DMS114 treated with DMSO at 0.1 percent for 48 hours (cell line): ENCODE data around the gene ITPR3.
A peak's percentile ranks its signal among the peaks of the same experiment; 100 is the strongest.

ENCODE experiments used
- DNase-seq: peaks from one replicate; lab custom pipeline; 2025; ENCODE audit not compliant: unreplicated experiment; lab: John Stamatoyannopoulos, UW

The ITPR3 gene

DNA sequence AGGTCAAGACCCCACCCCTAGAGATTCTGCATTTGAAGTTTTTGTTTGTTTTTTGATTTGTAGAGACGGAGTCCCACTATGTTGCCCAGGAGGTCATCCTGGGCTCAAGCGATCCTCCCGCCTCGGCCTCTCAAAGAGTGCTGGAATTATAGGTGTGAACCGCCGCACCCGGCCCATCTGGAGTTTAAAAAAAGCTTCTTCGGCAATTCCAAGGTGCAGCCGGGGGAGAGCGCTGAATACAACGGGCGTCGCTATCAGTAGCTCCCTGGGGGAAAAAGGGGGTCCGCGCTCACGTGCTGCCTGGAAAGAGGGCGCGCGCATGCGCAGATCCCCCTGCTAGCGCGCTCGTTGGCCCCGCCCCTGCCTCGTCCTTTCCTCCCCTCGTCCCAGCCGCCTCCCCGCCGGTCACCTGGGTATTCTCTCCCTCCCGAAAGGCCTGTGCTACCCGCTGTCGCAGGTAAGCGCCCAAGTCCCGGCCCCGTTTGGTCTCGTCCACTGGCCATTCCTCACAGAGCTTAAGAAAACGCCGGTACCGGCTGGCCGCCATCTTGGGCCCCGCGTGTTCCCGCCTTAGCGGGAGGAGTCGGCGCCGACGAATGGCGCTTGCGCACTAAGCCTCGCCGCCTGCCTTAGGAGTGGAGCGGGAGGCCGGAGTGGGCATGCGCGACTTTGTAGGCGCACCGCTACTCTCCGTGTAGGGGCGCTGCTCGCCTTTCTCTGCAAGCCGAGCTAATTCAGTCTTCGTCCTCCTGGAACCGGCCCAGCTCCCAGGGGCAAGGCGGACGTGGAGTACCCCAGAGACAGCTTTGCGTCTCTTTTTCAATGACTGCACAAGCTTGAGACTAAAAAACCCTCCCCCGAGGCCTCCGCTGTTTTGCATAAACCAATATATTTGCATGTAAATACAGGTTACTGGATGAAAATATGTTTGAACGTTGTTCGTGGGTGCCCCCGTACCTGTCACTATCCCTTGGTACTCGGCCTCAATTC, 90.3 kb downstream of the ITPR3 start, which contains the start of gene UQCC2:
TSS of gene UQCC2 (minus strand) at position 561 of the 990 bp plus-strand sequence. CDS start at position 547, 14 bp downstream.
- DNase-seq = peak; percentile 96

DNA sequence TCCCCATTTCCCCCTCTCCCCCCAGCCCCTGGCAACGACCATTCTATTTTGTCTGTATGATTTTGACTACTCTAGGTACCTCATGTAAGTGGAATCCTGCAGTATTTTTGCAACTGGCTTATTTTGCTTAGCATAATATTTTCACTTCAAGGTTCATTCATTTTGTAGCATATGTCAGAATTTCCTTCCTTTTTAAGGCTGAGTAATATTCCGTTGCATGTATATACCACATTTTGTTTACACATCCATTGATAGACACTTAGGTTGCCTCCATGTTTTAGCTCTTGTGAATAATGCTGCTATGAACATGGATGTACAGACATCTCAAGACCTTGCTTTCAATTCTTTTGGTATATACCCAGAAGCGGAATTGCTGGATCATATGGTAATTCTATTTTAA, 91.8 kb downstream of the ITPR3 start:
- DNase-seq = no peak

DNA sequence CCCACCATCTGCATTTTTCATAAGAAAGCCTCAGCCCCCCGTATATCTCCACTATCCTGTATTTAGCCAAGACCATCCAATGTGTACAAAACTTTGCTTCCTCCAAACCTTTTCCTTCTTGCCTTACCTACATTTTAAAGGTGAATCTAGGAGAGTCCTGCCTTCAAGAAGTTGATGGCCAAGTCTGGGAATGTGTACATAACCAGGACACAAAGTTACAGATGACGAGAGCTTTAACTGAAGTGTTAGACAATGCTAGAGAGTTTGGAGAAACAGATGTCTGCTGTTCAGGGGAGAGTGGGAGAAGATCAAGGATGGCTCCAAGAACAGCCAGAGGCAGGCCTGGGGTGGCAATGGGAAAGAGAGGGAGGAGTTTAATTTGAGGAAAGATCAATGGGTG, 92.7 kb downstream of the ITPR3 start:
- no peak for DNase-seq

DNA sequence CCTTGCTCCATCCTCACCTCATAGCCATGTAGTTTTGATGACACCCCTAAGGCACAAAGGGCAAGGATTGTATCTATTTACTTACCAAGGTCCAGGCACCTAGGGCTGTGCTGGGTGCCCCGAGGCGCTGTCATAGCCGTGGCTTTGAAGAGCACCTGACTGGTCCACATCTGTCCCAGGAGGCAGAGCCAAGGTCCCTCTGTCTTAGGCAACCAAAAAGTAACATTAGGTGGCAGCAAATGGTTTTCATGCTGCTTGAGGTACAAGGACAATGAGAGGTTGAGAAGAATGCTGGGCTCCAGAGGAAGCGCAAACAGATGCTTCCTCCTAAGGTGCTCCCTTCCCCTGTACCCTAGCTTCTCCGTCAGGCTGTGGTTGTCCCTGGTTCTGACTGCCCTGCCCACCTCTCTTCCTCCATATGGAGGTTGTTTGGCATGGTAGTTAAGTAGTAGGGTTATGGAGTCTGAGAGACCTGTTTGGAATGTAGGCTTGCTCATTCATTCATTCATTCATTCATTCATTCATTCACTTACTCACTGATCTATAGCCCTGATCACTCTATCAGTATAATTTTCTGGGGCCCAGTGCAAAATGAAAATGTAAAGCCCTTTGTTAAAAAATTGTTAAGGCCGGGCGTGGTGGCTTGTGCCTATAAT, 93.4 kb downstream of the ITPR3 start:
- DNase-seq = no peak

DNA sequence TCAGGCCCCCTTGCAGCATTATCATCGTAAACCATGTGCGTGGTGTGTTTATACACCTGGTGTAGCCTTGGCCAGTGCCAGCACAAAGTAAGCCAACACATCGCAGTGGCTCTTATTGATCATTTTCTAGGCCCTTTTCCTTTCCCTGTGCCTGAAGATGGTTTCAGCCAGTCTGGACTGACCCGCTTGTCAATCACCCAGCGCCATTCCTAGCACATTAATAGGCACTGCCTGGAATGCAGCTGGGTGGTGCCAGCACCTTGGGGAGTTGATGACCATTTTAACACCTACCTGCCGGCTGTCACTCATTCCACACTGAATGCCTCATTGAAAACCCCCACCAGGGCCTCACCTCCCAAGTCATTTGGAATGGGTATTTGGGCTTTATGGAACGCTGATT, 95.3 kb downstream of the ITPR3 start:
- no peak for DNase-seq

DNA sequence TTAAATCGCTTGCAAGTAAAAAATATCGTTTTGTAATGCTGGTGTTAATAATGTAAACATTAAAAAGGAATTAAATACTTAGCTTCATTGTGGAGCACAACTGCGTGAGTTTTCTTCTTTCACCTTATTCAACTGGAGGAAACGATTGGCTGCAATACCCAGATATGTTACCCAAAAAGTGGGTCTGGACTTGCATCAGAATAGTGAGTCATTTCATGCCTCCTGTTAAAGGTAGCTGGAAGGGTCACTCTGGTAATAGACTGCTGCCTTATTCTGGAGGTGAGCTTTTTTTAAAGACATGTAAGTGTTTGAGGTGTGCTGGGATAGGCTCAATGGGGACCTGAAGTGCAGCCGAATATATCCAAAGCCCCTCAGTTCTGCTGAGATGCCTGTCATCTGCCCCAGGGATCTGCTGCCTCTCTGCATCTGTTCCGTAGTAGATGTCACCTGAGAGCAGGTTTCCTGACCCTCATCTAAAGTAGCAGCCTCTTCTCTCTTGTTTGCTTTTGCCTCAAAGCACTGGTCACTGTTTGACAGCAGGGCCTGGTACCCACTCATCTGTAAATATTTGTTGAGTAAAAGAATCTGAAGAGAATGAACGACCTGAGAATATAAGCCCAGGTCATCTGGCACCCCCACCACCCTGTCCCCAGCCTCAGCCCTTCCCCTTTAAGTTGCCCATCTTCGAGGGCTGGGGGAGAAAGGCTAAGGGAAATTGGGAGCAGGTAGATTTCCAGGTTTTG, 95.9 kb downstream of the ITPR3 start:
- no peak for DNase-seq

DNA sequence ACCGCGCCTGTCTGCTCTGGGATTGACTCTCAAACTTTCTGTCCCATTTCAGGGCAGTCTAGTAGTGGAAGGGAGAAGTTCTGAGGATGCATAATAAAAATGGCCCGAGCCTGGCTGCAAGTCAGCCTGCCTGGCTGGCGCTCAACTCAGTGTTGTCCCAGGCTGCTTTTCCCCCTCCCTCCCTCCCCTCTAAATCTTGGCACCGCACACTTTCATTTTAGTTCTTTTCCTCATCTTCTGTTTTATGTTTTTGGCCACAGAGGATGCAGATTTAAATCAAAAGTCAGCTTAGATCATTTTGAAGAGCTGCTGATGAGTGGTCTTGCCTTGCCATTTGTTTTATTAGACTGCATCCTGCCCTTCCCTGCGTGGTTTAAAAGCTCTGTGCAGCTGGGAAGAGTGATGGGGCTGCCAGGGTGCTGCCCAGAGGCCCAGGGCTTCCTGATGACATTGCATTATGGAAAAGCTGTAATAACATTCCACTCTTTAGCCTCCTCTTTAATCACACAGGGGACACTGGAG, 96.9 kb downstream of the ITPR3 start:
- DNase-seq = no peak

DNA sequence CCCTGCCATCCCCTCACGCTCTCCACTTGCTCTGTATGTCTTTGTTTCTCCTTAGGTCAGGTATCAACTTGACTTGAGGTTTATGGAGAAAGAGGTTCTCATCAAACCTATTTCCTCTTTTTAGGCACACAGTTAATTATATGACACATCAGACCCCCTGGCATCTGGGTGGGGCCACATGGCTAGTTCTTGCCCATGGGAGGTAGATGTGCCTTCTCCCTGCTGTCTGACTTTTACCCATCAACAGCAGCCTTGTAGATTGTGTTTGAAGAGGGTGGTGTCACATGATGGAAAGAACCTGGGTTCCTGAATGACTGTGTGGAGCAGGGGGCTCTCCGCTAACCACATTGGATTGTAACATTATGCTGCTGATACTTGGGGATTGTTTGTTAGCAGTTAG, 97.6 kb downstream of the ITPR3 start:
- DNase-seq = no peak

DNA sequence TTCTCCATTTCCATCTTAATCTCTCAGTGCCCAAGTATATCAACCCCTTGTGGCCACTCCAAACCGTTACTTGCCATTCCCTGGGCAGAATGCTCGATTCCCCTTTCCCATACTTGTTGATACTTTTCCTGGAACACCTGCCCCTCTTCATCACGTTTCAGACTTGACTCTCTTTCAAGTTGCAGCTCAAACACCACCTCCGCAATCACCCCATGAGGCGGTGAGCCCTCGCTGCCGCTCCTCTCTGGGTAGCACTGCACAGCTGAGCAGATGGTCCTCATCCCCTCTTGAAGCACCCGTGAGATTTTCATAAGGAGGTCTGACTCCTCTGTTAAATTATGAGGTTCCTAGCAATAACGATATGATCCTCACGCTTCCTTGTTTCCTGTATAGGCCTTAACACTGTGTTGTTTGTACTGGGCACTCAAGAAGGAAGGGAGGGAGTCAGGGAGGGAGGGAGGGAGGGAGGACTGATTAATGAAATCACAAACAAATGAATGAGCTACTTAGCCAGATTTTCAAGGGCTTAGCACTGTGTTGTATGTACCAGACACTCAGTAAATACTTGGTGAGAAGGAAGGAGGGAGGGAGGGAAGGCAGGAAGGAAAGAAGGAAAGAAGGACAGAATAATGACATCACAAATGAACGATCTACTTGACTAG, 98.3 kb downstream of the ITPR3 start:
- no peak for DNase-seq

DNA sequence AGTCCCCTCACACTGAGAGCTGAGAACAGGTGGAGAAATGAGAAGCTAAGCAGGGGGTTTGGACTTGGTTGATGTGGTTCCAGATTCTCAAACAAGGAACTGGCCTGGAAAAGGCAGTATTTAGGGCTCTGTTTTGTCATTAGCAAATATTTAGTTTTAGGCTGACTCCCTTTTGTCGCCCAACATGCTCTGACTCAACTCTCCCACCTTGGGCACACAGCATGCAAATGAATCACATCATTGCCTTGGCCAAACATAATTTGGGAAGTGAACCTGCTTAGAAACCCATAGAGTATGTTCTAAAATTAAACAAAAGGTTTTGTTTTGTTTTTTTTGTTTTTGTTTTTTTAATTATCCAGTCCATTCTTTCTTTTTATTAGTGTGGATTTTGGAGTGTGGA, 99.9 kb downstream of the ITPR3 start:
- DNase-seq = no peak

DNA sequence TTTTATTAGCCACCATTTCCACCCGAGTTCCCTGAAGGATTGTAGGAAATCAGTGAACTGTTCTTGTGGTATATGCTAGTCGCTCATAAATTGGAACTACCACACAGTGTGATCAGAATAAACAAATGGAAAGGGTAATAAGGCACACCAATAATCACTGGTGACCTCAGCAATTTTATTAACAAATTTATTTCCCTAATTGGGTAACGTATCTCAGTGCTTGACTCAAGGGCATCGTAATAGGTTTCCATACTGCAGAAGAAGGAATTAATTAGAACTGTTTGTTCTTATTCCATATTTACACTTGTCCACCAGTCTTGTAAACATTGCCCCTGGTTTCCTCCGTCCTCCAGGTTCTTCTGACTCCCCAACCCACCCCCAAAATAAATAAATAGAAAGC, 100.4 kb downstream of the ITPR3 start:
- DNase-seq = no peak

DNA sequence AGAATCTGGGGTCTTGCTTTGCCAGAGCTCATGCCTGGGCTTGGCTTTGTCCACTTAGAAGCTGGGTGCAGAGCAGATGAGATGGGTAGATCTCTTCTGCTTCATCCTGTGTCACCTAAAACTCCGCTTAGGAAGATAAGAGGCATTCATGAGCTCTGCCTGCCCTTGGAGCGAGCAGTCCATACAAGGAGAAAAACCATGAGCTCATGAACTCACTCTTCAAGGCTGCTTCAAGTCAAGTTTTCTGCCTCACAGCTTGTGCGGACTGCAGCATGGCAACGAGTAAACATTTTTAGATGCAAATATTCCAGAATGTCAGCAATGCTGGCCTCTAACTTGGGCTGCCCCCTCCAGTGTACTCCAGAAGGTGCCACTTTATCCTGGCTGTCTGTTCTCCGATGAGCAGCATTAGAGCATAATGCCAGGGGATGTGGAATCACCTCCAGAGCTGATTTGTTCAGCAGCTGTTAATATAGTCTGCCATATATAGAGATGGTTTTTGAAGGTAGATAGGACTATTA, 101.0 kb downstream of the ITPR3 start:
- no peak for DNase-seq

DNA sequence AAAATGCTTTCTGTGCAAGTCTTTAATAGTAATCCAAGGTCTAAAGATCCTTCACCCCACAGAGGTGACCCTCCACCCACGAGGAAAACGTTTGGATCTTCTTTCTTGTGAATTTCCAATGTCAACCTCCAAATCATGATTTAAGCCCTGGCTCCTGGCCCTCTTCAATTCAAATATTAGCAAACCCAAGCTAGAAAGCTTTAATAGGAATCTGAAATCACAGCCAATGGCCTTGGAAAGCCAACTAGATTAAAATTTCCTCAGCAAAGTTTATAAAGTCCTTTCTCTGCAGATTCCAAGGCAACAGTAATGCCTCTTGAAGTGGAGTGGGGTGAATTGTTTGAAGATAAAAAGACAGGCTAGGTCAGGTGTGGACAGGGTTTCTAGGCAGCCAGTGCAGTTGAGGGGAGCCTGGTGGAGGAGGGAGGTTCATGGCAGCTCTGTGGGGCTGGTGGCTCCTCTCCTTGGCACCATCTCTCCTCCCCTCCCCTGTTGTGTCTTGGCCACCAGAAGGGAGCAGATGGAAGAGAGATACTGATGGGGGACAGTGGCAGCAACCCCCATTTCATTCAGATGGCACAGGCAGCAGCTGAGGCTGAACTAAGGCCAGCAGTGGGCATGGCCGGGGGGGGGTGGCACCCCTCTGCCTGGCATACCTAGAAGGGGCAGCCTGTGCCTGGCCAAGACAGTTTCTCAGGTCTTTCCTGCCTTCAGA, 102.4 kb downstream of the ITPR3 start:
- no peak for DNase-seq

DNA sequence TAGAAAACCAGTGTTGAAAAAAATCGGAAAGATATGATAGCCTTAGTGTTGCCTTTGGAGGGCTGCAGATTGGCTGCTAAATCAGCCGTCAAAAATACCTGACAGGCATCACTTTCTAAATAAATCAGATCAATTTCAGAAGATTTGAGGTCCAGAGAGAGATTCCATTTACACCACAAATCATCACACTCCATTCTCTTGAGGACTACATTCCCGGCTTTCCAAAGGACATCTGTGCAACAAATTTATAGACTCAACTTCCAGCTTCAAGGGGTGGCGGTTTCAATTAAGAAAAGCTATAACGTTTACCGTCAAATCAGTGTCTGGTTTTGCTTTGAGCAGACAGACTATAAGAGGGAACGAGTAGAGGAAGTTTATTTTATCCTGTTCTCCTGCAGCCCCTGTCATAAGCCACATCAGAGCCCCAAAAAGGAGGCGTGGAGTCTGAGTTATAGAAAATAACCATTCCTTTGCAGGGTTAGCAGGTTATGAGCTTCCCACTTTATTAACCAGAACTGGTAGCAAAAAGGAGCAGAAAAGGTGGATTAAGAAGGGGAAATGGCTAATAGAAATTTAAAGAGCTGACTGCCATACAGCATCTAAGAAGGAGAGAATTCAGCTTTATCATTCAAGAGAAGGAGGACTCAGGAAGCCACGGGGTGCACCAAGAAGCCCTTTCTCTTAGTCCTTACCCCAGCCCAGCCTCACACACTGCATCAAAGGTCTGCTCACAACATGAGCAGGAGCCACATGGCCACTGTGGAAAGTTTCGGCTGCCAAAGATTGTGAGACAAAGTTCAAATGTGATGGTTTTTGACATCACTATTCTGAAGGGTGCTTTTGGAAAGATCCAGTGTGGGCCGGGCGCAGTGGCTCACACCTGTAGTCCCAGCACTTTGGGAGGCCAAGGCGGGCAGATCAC, 103.2 kb downstream of the ITPR3 start:
- no peak for DNase-seq

DNA sequence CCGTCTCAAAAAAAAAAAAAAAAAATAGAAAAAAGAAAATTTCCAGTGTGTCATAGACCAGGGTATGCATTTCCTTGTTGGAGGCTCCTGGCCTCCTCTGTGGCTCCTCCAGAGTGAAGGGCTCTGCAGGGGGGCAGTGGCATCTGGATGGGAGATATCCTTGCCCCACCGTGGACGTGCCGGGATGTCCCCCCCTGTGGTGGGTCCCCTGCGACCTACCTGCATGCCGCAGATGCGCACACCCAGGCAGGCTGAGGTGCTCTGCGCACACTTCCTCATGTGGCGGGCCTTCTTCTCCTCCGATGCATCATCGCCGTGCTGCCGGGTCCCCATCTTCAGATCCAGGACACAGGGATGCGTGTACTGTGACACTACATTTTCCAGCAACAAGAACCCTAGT, 104.1 kb downstream of the ITPR3 start:
- DNase-seq = no peak

DNA sequence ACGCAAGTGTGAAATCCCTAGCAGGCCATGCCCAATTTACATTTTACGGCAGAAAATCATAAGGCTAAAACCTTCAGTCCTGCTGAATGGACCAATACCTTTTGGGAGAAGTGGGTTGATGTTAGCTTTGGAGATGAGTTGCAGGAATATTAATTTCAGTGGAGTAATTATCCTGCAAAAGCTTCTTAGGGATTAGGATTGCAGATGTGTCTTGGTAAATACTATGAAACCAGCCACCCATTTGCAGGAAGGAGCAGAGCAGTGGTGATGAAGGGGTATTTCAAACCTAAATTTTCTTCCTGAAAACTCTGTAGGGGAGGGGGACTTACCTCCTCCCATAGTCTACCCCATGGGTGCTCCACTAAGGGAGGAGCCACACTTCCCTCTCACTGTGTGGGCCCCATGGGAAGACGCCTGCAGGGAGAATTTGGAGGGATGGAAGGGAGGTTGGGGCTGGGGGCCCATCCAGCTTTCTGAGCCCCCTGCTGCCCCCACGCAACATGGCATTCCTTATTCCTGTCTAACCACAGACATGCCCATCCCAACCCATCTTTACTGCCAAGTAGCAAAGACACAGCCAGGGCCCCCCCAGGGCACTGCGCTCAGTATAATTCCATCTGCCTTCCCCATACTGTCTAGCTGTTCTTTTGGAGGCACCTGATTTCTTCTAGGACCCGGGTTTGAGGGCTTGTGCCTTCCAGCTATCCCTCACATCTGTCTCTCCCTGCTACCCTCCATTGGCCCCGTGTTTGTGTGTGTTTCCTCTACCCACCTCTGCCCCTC, 105.0 kb downstream of the ITPR3 start:
- no peak for DNase-seq

DNA sequence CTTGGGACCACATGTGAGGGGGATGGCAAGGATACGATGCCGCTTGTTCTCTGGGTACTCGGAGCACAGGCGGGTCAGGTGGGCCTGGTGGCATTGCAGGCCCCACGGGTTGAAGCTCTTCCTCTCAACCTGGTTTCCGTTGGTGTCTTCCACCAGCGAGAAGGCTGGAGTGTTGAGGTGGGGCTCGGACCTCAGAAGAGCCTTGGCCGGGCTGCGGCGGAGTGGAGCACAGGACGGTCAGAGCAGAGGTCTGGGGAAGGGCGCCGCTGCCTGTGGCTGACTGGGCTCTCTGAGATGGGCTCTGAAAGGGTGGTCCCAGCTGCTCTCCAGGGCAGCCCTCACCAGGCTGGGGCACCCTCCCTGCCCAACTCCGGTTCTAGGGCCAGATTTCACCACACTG, 105.6 kb downstream of the ITPR3 start:
- no peak for DNase-seq

DNA sequence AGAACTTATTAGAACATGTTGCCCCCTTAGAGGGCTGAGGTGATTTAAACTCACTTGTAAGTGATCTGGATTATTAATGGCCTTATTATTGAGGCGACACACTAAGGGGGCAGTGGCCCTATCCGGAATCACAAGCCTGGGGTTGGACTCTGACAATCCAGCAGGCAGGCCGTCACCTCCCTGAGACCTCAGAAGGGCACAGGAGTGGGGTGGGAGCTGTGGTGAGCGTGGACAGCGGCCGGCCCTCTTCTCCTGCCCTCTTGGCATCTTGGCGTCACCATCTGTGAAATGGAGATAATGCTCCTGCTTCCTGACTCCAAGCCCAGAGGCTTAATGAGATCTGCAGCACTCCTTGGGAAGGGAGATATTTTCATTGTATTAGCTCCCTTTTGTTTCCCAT, 106.0 kb downstream of the ITPR3 start:
- DNase-seq = no peak
